ENCODE measurements around the gene DCC.

Gene DCC

DNA sequence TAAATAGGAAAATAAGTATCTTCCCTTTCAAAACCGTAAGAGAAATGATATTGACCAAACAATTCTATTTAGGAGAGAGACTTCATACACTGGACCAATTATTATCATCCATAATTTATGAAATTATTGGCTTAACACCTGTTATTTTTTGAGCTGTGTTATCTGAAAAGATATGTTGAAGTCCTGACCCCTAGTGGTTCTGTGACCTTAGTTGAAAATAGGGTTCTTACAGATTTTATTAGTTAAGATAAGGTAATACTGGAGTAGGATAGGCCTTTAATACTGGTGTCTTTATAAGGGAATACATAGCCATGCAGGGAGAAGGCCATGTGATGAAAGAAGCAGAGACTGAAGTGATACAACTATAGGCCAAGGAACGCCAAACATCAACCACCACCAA is 659.6 kb downstream of the DCC start:
- no peaks in the 10 kb centered on the region for H3K36me3 Mint-ChIP-seq
- peaks cover 1% of the 10 kb centered on the region for H3K9me3 Mint-ChIP-seq
- ATAC-seq (ENCODE audit: low read depth) (no peak), DNase-seq (ENCODE audit: low spot score in 2 of 2) (no peak)
- H3K4me1 Mint-ChIP-seq = no peaks in the 10 kb centered on the region
- H3K27me3 Mint-ChIP-seq = no peaks in the 10 kb centered on the region
- H3K27ac Mint-ChIP-seq = no peak overlapping the region
- no peak overlapping the region for H3K4me3 Mint-ChIP-seq

DNA sequence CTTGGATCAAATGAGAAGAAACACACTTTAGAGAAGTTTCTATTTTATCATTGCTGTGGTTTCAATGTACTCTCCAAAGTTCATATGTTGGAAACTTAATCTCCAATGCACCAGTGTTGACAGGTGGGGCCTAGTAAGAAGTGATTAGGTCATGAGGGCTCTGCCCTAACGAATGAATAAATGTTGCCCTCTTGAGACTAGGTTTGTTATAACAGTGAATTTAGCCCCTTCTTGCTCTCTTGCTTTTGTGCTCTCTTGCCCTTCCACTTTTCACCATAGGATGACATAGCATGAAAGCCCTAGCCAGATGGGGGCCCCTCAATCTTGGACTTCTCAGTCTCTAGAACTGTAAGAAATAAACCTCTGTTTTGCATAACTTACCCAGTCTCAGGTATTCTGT is 664.8 kb downstream of the DCC start:
- Mint-ChIP-seq H3K27me3 (no peaks in the 10 kb centered on the region), H3K36me3 (no peaks in the 10 kb centered on the region), H3K9me3 (no peaks in the 10 kb centered on the region), H3K4me1 (no peaks in the 10 kb centered on the region), H3K27ac (no peak overlapping the region), H3K4me3 (no peak overlapping the region)
- no peak for DNase-seq (ENCODE audit: low spot score in 2 of 2)
- ATAC-seq (ENCODE audit: low read depth) = no peak

DNA sequence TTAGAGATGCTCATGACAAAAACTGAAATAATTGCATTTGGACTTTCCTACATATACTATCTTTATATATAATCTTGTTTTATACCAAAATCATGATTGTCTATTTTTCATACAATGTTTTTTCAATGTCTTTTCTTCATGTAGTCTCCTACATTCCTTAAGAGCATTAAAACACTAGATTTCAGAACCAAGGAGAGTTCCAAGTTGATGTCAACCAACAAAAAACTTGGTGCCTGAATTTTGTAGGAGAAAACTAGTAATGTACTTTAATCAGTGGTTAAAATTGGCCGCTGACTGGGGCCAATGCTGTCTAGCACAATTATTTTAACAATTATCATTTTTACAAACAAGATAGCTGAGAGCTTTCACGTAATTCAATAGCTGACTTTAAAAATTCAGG is 678.8 kb downstream of the DCC start:
- no peak for ATAC-seq (ENCODE audit: low read depth)
- H3K4me1 Mint-ChIP-seq = no peaks in the 10 kb centered on the region
- no peak for DNase-seq (ENCODE audit: low spot score in 2 of 2)
- no peak overlapping the region for H3K27ac Mint-ChIP-seq
- H3K9me3 Mint-ChIP-seq = no peaks in the 10 kb centered on the region
- no peak overlapping the region for H3K4me3 Mint-ChIP-seq
- H3K36me3 Mint-ChIP-seq = no peaks in the 10 kb centered on the region
- H3K27me3 Mint-ChIP-seq = no peaks in the 10 kb centered on the region

DNA sequence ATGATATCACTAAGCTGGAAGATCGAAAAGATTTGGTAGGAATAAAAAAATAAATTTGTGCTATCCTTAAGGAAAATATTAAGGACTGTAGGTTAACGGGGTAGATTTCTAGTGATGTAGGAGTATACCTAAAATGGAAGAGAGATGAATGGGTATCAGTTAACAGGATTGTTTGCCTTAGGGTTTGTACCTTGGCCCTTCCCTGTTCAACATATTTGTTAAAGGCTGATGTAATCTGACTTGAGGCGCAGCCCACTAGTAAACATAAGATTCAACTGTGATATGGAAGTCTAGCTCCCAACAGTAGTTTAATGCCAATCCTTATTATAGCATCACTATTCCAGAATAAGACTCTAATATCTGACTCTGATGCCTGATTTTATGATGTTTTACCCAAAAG is 685.2 kb downstream of the DCC start:
- ATAC-seq (ENCODE audit: low read depth) = no peak
- Mint-ChIP-seq H3K4me3 (no peak overlapping the region), H3K27ac (no peak overlapping the region), H3K36me3 (no peaks in the 10 kb centered on the region), H3K4me1 (no peaks in the 10 kb centered on the region), H3K9me3 (no peaks in the 10 kb centered on the region), H3K27me3 (no peaks in the 10 kb centered on the region)
- no peak for DNase-seq (ENCODE audit: low spot score in 2 of 2)

GRCh38 chr18:53028565-53028964 is 688.6 kb downstream of the DCC start:
- DNase-seq (ENCODE audit: low spot score in 2 of 2) (no peak), ATAC-seq (ENCODE audit: low read depth) (no peak)
- H3K9me3 Mint-ChIP-seq = no peaks in the 10 kb centered on the region
- H3K27ac Mint-ChIP-seq = no peak overlapping the region
- no peak overlapping the region for H3K4me3 Mint-ChIP-seq
- H3K27me3 Mint-ChIP-seq = no peaks in the 10 kb centered on the region
- no peaks in the 10 kb centered on the region for H3K4me1 Mint-ChIP-seq
- H3K36me3 Mint-ChIP-seq = no peaks in the 10 kb centered on the region

DNA sequence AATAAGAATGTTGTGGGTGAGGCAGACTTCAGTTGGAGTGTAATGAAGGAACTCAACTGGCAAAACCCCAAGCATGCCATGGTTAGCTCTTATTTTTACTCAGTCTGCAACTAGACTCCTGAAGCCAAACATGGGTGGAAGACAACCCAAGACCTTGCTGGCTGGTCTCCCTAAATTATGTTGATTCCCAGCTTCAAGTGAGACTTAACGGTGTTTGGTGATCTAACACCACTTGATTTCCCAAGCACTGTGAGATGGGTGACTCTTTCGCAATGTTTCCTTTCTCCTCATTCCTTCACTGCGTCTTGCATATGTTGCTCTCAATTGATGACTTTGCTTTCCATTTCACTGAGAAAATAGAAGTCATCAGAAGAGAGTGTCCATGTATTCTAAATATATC is 693.1 kb downstream of the DCC start:
- no peaks in the 10 kb centered on the region for H3K4me1 Mint-ChIP-seq
- H3K36me3 Mint-ChIP-seq = no peaks in the 10 kb centered on the region
- ATAC-seq (ENCODE audit: low read depth) (no peak), DNase-seq (ENCODE audit: low spot score in 2 of 2) (no peak)
- no peaks in the 10 kb centered on the region for H3K27me3 Mint-ChIP-seq
- no peaks in the 10 kb centered on the region for H3K9me3 Mint-ChIP-seq
- H3K4me3 Mint-ChIP-seq = no peak overlapping the region
- no peak overlapping the region for H3K27ac Mint-ChIP-seq

GRCh38 chr18:53038608-53039007 is 698.6 kb downstream of the DCC start:
- H3K27me3 Mint-ChIP-seq = no peaks in the 10 kb centered on the region
- no peaks in the 10 kb centered on the region for H3K36me3 Mint-ChIP-seq
- DNase-seq (ENCODE audit: low spot score in 2 of 2) (no peak), ATAC-seq (ENCODE audit: low read depth) (no peak)
- peaks cover 1% of the 10 kb centered on the region for H3K9me3 Mint-ChIP-seq
- H3K4me1 Mint-ChIP-seq = no peaks in the 10 kb centered on the region
- no peak overlapping the region for H3K27ac Mint-ChIP-seq
- H3K4me3 Mint-ChIP-seq = no peak overlapping the region

GRCh38 chr18:53040286-53040685 is 700.3 kb downstream of the DCC start:
- Mint-ChIP-seq H3K4me3 (no peak overlapping the region), H3K27ac (no peak overlapping the region), H3K36me3 (no peaks in the 10 kb centered on the region), H3K9me3 (peaks cover 1% of the 10 kb centered on the region), H3K27me3 (no peaks in the 10 kb centered on the region), H3K4me1 (no peaks in the 10 kb centered on the region)
- DNase-seq (ENCODE audit: low spot score in 2 of 2) = no peak
- ATAC-seq (ENCODE audit: low read depth) = no peak

- no peak overlapping the region for H3K27ac Mint-ChIP-seq
- no peak for ATAC-seq (ENCODE audit: low read depth)
- H3K27me3 Mint-ChIP-seq = no peaks in the 10 kb centered on the region
- no peaks in the 10 kb centered on the region for H3K4me1 Mint-ChIP-seq
- H3K4me3 Mint-ChIP-seq = no peak overlapping the region
- H3K36me3 Mint-ChIP-seq = no peaks in the 10 kb centered on the region
- H3K9me3 Mint-ChIP-seq = peaks cover 5% of the 10 kb centered on the region
- DNase-seq (ENCODE audit: low spot score in 2 of 2) = no peak
These were observed 716.1 kb downstream of the DCC start for GRCh38 chr18:53056064-53056463.

GRCh38 chr18:53070788-53071187 is 730.8 kb downstream of the DCC start:
- ATAC-seq (ENCODE audit: low read depth) = no peak

GRCh38 chr18:53080687-53081086 is 740.7 kb downstream of the DCC start:
- DNase-seq (ENCODE audit: low spot score in 2 of 2) (no peak), ATAC-seq (ENCODE audit: low read depth) (no peak)
- no peak overlapping the region for H3K27ac Mint-ChIP-seq
- H3K4me3 Mint-ChIP-seq = no peak overlapping the region
- H3K27me3 Mint-ChIP-seq = no peaks in the 10 kb centered on the region
- H3K4me1 Mint-ChIP-seq = no peaks in the 10 kb centered on the region
- no peaks in the 10 kb centered on the region for H3K36me3 Mint-ChIP-seq
- no peaks in the 10 kb centered on the region for H3K9me3 Mint-ChIP-seq

More at GRCh38 chr18:53070788-53071187, 730.8 kb downstream of the DCC start:
- no peaks in the 10 kb centered on the region for H3K27me3 Mint-ChIP-seq
- no peaks in the 10 kb centered on the region for H3K4me1 Mint-ChIP-seq
- H3K9me3 Mint-ChIP-seq = no peaks in the 10 kb centered on the region
- no peak overlapping the region for H3K4me3 Mint-ChIP-seq
- H3K27ac Mint-ChIP-seq = no peak overlapping the region
- no peaks in the 10 kb centered on the region for H3K36me3 Mint-ChIP-seq
- DNase-seq (ENCODE audit: low spot score in 2 of 2) = no peak

DNA sequence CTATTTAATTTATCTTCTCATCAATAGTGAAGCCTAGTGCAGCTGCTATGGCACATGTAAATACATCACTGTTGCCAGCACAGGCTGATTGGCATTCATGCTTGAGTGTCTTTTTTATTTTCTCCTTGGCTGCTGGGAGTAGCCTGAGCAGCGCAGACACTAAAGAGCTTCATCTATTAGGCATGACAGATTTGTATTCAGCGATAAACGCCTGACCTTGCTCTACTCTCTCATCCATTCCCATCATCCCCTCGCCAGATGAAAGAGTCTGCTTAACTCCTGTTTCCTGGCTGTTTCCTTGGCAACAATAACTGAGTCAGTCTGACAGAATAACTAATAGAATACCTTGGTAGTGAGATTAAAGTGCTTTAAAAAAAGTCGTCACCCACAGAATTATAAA is 753.6 kb downstream of the DCC start:
- no peak overlapping the region for H3K27ac Mint-ChIP-seq
- no peaks in the 10 kb centered on the region for H3K4me1 Mint-ChIP-seq
- no peak for ATAC-seq (ENCODE audit: low read depth)
- H3K9me3 Mint-ChIP-seq = peaks cover 3% of the 10 kb centered on the region
- H3K36me3 Mint-ChIP-seq = no peaks in the 10 kb centered on the region
- no peak overlapping the region for H3K4me3 Mint-ChIP-seq
- DNase-seq (ENCODE audit: low spot score in 2 of 2) = no peak
- no peaks in the 10 kb centered on the region for H3K27me3 Mint-ChIP-seq

DNA sequence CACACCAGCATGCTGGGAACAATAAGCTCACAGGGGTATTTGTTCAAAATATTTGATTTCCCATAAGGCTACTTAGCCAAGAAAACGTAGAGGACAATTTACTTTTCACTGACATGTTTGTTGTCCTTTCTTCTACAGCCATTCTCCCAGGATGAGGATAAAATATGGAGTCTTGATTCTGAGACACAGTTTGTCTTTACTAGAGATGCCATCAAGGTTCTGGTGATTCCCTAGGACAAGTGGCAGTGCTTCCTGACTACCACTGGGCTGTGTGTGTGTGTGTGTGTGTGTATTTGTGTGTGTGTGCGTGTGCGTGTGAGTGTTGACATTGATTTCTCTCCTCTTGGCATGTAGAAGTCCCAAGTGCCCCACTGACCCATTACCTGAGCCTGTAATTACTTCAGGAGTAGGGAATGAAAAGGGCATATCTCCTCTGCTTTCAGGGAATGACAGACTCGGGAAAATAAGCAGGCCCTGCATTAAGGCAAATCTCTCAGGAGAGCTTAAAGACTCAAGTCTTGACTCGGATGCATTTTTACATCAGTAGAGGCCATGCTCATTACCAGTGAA is 761.6 kb downstream of the DCC start:
- ATAC-seq (ENCODE audit: low read depth) (no peak), DNase-seq (ENCODE audit: low spot score in 2 of 2) (no peak)
- Mint-ChIP-seq H3K4me3 (no peak overlapping the region), H3K27me3 (no peaks in the 10 kb centered on the region), H3K4me1 (no peaks in the 10 kb centered on the region), H3K27ac (no peak overlapping the region), H3K36me3 (no peaks in the 10 kb centered on the region), H3K9me3 (peaks cover 9% of the 10 kb centered on the region)

- H3K9me3 Mint-ChIP-seq = peaks cover 3% of the 10 kb centered on the region
- no peaks in the 10 kb centered on the region for H3K36me3 Mint-ChIP-seq
- H3K4me3 Mint-ChIP-seq = no peak overlapping the region
- ATAC-seq (ENCODE audit: low read depth) (no peak), DNase-seq (ENCODE audit: low spot score in 2 of 2) (no peak)
- H3K4me1 Mint-ChIP-seq = no peaks in the 10 kb centered on the region
- no peak overlapping the region for H3K27ac Mint-ChIP-seq
- H3K27me3 Mint-ChIP-seq = no peaks in the 10 kb centered on the region
These were observed 774.4 kb downstream of the DCC start for GRCh38 chr18:53114441-53114840.

GRCh38 chr18:53115876-53116585 is 776.0 kb downstream of the DCC start:
- H3K4me1 Mint-ChIP-seq = no peaks in the 10 kb centered on the region
- H3K27ac Mint-ChIP-seq = no peak overlapping the region
- no peak overlapping the region for H3K4me3 Mint-ChIP-seq
- DNase-seq (ENCODE audit: low spot score in 2 of 2) (no peak), ATAC-seq (ENCODE audit: low read depth) (no peak)
- peaks cover 2% of the 10 kb centered on the region for H3K9me3 Mint-ChIP-seq
- no peaks in the 10 kb centered on the region for H3K27me3 Mint-ChIP-seq
- no peaks in the 10 kb centered on the region for H3K36me3 Mint-ChIP-seq
